Right kidney (tissue), 1 donor: ENCODE results near the gene APOE.

Experiments used
- DNase-seq: peaks from one replicate; pipeline ENCODE4 v3.0.0-alpha.2; 2016

Gene APOE

DNA sequence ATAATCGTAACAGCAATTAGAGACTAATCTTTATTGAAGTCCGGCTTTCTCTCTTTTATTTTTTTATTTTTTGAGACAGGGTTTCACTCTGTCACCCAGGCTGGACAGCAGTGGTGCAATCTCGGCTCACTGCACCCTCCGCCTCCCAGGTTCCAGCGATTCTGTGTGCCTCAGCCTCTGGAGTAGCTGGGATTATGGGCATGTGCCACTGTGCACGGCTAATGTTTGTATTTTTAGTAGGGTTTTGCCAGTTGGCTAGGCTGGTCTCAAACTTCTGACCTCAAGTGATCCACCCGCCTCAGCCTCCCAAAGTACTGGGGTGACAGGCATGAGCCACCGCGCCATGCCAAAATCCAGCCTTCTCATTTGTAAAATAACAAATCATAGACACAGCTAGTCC is 44.0 kb downstream of the APOE start:
- no peak for DNase-seq

DNA sequence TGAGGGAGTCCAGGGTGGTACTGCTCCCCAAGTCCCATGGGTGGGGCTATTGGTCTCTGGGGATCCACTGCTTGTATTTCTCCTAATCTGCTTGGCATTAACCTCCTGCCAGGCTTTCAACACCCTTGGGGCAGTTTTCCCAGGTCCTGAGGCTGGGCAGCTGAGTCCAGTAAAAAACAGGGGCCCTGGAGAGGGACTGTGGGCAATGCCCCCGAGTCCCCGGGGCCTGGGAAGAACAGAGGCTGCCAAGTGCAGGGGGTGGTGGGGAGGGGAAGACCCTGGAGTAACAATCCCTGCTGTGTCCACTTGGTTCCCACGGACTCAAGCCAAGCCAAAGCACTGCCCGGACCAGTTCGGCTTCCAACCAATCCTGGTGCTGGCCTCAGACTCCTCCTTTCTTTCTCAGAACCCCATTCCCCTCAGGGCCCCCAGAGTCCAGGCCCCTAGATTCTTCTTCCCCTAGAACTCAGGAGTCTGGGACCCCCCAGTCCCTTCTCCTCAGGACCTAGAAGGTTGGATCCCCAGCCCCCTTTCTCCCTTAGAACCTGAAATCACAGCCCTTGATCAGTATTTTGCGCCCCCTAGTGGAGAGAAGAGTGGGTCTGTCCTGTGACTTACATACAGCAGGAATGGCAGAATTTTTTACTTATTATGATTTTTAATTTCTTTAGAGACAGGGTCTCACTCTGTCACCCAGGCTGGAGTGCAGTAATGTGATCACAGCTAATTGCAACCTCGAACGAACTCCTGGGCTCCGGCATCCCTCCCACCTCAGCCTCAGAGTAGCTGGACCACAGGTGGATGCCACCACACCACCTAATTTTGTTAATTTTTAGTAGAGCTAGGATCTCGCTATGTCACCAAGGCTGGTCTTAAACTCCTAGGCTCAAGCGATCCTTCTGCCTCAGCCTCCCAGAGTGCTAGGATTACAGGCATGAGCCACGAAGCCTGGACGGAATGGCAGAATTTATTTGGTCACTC is 45.9 kb downstream of the APOE start:
- peak; percentile 63 for DNase-seq

GRCh38 chr19:44954278-44954648 is 48.7 kb downstream of the APOE start:
- DNase-seq = no peak

DNA sequence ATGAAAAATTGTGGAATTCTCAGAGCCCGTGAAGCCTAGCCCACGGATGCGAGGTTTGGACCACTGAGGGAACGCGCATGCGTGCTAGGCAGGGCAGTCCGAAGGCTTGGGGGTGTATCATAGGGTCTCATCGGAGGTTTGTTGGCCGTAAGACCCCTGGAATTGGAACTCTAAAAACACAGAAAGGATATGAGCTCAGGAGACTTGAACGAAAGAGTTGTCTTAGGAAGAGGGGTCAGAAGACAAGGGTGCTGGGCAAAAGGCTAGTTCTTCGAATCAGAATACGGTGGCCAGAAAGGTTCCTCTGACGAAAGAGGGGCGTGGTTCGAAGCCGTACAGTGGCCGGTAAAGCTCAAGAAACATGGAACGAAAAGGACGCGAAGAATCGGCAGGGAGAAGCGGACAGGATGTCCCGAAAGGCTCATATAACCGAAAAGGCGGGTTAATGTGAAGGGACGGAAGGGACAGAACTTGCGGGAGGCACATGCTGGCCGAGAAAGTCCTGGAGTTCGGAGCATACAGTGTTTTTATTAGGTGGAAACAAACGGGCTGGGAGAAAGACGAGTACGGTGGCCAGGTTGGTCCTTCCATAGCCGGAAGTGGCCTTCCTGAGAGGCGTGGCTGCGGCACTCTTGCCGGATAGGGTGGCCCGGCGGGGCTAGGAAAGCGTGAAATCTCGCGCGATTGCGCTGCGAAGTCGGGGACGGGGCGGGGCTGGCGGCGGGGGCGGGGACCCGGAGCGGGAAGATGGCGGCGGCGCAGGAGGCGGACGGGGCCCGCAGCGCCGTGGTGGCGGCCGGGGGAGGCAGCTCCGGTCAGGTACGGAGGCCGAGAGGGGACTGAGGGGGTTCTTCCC is 49.3 kb downstream of the APOE start, which contains the start of gene CLPTM1:
Gene CLPTM1, plus strand, starts transcription at position 732 of the 856 bp plus-strand sequence. Its CDS starts 16 bp downstream, at position 748.
- peak; percentile 98 for DNase-seq

DNA sequence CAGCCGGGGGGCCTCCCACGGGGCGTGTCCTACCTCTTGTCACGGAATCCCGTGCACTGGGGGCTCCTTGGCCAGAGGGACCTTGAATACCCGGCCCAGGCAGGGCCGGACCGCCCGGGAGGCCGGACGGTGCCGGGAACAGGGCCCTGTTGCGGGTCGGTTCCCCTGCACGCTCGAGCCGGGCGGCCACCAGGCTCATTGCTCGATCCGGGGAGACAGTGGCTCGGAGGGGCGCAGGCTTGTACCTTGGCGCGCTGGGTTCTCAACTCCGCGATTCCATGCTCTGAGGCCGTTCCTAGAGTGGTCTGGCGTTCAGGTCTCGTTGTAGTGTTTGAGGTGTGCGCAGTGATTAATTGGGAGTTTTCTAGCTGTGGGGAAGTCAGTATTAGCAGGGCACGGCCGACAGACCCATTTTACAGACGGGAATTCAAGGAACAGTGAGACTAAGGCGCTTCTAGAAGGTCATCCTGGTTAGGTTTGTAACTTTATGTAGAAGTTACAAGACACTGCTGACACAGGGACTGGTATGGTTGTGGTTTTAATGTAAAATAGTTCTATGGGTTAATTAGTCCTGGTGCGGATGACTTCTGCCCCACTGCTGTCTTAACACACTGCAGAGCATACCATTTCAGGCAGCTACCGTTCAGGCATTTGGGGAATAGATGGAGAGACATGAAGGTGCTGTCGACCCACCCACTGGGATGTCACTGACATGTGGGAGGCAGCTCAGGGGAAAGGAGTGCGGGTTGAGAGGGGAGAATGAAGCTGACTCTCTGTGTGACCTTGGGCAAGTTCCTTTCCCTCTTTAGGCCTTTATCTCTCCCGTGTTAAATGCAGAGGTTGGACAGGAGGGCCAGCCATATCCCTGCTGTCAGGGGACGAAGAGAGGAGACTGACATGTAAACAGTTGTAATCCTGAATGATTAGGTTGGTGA is 50.2 kb downstream of the APOE start:
- peak; percentile 76 for DNase-seq

- DNase-seq = no peak
These were observed 51.9 kb downstream of the APOE start for GRCh38 chr19:44957526-44957925.

DNA sequence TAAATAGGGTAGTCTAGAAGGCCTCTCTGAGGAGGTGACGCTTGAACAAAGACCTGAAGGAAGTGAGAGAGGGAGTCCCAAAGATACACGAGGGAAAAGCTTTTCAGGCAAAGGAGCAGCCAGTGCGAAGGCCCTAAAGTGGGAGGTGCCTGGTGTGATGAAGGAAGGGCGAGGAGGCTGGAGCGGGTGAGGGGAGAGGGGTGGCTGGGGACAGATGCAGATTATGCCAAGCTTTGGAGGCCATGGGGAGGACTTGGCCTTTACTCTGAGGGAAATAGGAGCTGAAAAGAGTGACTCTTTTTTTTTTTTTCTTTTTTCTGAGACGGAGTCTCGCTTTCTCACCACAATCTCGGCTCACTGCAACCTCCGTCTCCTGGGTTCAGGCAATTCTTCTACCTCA is 52.5 kb downstream of the APOE start:
- DNase-seq = no peak
